ENCODE results near the gene RFX8. TPM values are rescaled to one million over a fixed set of nuclear protein-coding genes. Genes with fewer than 3 reads are reported as not detected.
A peak's percentile ranks its signal among the peaks of the same experiment; 100 is the strongest.

The RFX8 gene
- total and polyA plus RNA-seq, 9 of the 15 experiments (the other 6 are each of a cell fraction or from before 2014, with no cell fraction given) = not detected

- no peaks in the 10 kb centered on the region for H3K9me3 ChIP-seq (replicated peaks; ENCODE audit: control insufficient read depth, insufficient read depth, low read depth, low read length)
- in situ Hi-C loops (cut with MboI) = no loop called here
- DNase-seq (ENCODE audit: extremely low read depth in 1 of 4, low spot score in 3 of 4) (no peak), ATAC-seq (peak; percentile 77), FAIRE-seq (no peak)
- H3K9ac ChIP-seq (ENCODE audit: insufficient read depth in 1 of 2, low read depth in 2 of 2, low read length in 2 of 2) = no peak overlapping the region
- H3K4me2 ChIP-seq (ENCODE audit: insufficient read depth, low read length) = no peak overlapping the region
- ChIA-PET POLR2A (interaction anchor here (0.6 kb wide), 1 partner anchor 10 kb away, joined by 3 read pairs; no protein-coding TSS in a partner anchor), CTCF (ENCODE audit: low intra/inter-chr PET ratio) (no interaction called here)
- H3K27me3 ChIP-seq (ENCODE audit: control insufficient read depth in 2 of 2, insufficient read depth in 2 of 2, low read length in 2 of 2) = peaks cover 0 to 17% of the 10 kb centered on the region in 2 experiments; a peak in 2 of 5 replicates
- no peaks in the 10 kb centered on the region for H3K9me1 ChIP-seq (ENCODE audit: control insufficient read depth, insufficient read depth, low read length)
- H4K20me1 ChIP-seq (replicated peaks; ENCODE audit: control insufficient read depth, insufficient read depth, low read length) = no peaks in the 10 kb centered on the region
- H3K79me2 ChIP-seq (ENCODE audit: control insufficient read depth, insufficient read depth, low read length) = no peaks in the 10 kb centered on the region
- H2AFZ ChIP-seq (ENCODE audit: low read depth, low read length) = no peak overlapping the region
- 4% methylated on average over 3 of the region's 3 CpGs for WGBS (ENCODE audit: insufficient coverage, low coverage, missing lambda C conversion rate)
- H3K4me1 ChIP-seq (replicated peaks in 1 of 2; ENCODE audit: control insufficient read depth in 2 of 2, insufficient read depth in 2 of 2, low read length in 2 of 2) = peaks cover 0 to 7% of the 10 kb centered on the region in 2 experiments; a peak in 3 of 5 replicates
- intact Hi-C loops (cut with micrococcal nuclease) = no loop called here
- H3K4me3 ChIP-seq = no peak overlapping the region
- BruUV-seq (replicated peaks) = no TSS peak
- no peak overlapping the region for H3K27ac ChIP-seq (ENCODE audit: extremely low read depth, low read depth, low read length)
- no peaks in the 10 kb centered on the region for H3K36me3 ChIP-seq (ENCODE audit: control insufficient read depth, insufficient read depth, low read length)
- TF ChIP-seq ELF2 (CRISPR knock-in tag; IDR thresholded peaks at IDR 0.05) (no peak), PYGO2 (tag; IDR thresholded peaks at IDR 0.05) (no peak), MITF (IDR thresholded peaks at IDR 0.05) (no peak), MBD2 (IDR thresholded peaks at IDR 0.05; ENCODE audit: borderline replicate concordance, low read depth) (no peak), KLF13 (tag; IDR thresholded peaks at IDR 0.05; ENCODE audit: borderline replicate concordance, low read depth) (no peak), FIP1L1 (IDR thresholded peaks at IDR 0.05; ENCODE audit: low read depth, low read length, poor library complexity, severe bottlenecking) (no peak), ZNF197 (CRISPR knock-in tag; IDR thresholded peaks at IDR 0.05; ENCODE audit: low read depth) (no peak), ZKSCAN3 (CRISPR knock-in tag; IDR thresholded peaks at IDR 0.05) (peak; percentile 82), ZNF668 (CRISPR knock-in tag; IDR thresholded peaks at IDR 0.05) (no peak), ZNF280B (CRISPR knock-in tag; IDR thresholded peaks at IDR 0.05) (no peak), PML (IDR thresholded peaks at IDR 0.05; ENCODE audit: low read length) (no peak), RCOR1 (IDR thresholded peaks at IDR 0.05; ENCODE audit: borderline replicate concordance in 1 of 2, low read depth in 2 of 2, low read length in 2 of 2) (0 out of 4 replicates have a peak, but pooled peaks of 1 of the 2 experiments have one; percentile 10)
Measured at GRCh38 chr2:101442667-101443061, 32.2 kb downstream of the RFX8 start.

Measured in K562 (cell line).